ENCODE data around the gene EML4.

EML4 gene

GRCh38 chr2:42186945-42187632 is 17.9 kb downstream of the EML4 start:
- TF ChIP-seq CTCF (IDR thresholded peaks at IDR 0.05; ENCODE audit: insufficient read depth, missing control alignments), result no peak
- DNase-seq (ENCODE audit: insufficient read length, low spot score) (no peak), FAIRE-seq (peak; percentile 72)

- DNase-seq (ENCODE audit: insufficient read length, low spot score) (no peak), FAIRE-seq (no peak)
These were observed 18.7 kb downstream of the EML4 start for GRCh38 chr2:42187886-42188285.

GRCh38 chr2:42189235-42189566 is 20.0 kb downstream of the EML4 start:
- no peak for FAIRE-seq
- DNase-seq (ENCODE audit: insufficient read length, low spot score), result no peak
- no peak for TF ChIP-seq CTCF (IDR thresholded peaks at IDR 0.05; ENCODE audit: insufficient read depth, missing control alignments)

More at GRCh38 chr2:42187886-42188285, 18.7 kb downstream of the EML4 start:
- TF ChIP-seq CTCF (IDR thresholded peaks at IDR 0.05; ENCODE audit: insufficient read depth, missing control alignments), result no peak

DNA sequence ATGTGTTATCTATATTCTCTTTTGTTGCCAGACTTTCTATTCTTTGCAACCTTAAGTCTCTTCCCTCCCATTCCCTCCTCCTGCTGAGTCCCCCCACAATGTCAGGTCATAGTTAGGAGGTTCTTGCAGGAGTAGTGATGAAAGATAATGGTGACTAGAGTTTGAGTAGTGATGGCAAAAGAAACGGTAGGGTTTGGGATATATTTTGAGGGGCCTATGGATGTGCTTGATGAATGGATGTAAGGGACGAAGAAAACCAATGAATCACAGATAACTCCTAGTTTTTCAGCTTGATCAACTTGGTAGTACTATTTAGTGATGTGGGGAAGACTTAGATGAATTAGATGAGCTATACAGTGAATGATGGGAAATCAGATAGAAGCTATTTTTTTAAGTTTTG is 21.0 kb downstream of the EML4 start:
- TF ChIP-seq CTCF (IDR thresholded peaks at IDR 0.05; ENCODE audit: insufficient read depth, missing control alignments), result no peak
- FAIRE-seq (no peak), DNase-seq (ENCODE audit: insufficient read length, low spot score) (no peak)

GRCh38 chr2:42191285-42192009 is 22.3 kb downstream of the EML4 start:
- TF ChIP-seq CTCF (IDR thresholded peaks at IDR 0.05; ENCODE audit: insufficient read depth, missing control alignments), result no peak
- no peak for FAIRE-seq
- DNase-seq (ENCODE audit: insufficient read length, low spot score), result no peak

GRCh38 chr2:42192010-42192373 is 22.8 kb downstream of the EML4 start:
- TF ChIP-seq CTCF (IDR thresholded peaks at IDR 0.05; ENCODE audit: insufficient read depth, missing control alignments), result no peak
- DNase-seq (ENCODE audit: insufficient read length, low spot score) (no peak), FAIRE-seq (no peak)
